Stimulated activated naive CD4-positive, alpha-beta T cell (primary cell): Measurements from ENCODE around the gene ZBTB8OS.

Source experiments
- DNase-seq, 6 experiments: peaks; one replicate each; lab custom pipeline; 2025; lab: John Stamatoyannopoulos, UW

Gene ZBTB8OS

GRCh38 chr1:32611859-32612188, 38.5 kb downstream of the ZBTB8OS start:
- peak in 1 of 6 experiments; percentile 27 for DNase-seq

DNA sequence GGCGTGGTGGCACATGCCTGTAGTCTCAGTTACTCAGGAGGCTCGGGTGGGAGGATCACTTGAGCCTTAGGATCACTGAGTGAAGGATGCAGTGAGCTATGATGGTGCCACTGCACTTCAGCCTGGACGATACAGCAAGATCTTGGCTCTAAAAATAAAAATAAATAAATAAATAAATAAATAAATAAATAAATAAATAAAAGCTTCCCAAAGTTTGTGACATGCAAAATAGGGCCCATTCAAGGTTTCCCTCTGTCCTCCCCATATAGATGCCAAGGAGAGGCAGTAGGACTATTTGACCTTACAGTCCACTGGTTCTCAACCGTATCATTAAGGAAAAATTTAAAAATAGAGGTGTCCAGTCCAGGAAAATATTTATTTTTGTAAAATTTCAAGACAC, 41.2 kb downstream of the ZBTB8OS start:
- no peak for DNase-seq

GRCh38 chr1:32606565-32607371, 43.6 kb downstream of the ZBTB8OS start:
- DNase-seq: no peak

GRCh38 chr1:32605711-32606424, 44.5 kb downstream of the ZBTB8OS start:
- no peak for DNase-seq

GRCh38 chr1:32600034-32600433, 50.3 kb downstream of the ZBTB8OS start:
- DNase-seq: no peak

DNA sequence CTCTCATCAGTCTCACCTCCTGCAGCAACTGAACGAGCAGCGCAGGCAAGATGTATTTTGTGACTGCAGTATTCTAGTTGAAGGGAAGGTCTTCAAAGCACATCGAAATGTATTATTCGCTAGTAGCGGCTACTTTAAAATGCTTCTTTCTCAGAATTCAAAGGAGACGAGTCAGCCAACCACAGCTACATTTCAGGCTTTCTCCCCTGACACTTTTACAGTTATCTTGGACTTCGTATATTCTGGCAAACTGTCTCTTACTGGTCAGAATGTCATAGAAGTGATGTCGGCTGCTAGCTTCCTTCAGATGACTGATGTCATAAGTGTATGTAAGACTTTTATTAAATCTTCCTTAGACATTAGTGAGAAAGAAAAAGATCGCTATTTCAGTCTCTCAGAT, 57.4 kb downstream of the ZBTB8OS start:
- no peak for DNase-seq

DNA sequence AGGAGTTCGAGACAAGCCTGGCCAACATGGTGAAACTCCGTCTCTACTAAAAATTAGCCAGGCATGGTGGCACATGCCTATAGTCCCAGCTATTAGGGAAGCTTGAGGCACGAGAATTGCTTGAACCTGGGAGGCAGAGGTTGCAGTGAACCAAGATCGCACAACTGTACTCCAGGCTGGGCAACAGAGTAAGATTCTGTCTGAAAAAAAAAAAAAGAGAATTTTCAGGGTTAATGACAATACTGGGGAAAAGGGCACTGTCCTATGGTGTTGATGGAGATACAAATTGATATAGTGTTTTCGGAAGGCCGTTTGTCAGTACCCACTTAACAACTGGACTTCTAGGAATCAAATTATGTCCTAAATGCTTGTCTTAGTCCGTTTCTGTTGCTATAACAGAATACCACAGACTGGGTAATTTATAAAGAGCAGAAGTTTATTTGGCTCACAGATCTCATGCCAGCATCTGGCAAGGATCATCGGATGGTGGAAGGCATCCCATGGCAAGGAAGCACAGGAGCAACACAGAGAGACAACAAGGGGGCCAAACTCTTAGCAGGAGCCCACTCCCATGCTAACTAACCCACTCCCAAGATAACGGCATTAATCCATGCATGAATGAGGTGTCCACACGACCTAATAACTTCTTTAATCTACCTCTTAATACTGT, 69.9 kb downstream of the ZBTB8OS start:
- no peak for DNase-seq
